ENCODE data around the gene HNRNPF. TPM values are rescaled to one million over a fixed set of nuclear protein-coding genes. Genes with fewer than 3 reads are reported as not detected.
"Not testable (repeated sequence)": the region's sequence is repeated elsewhere in the genome, so short reads cannot be mapped to it uniquely, and the experiment has no call there.

Gene HNRNPF
- total RNA-seq, result 100 to 1,000 TPM; 250 to 394 TPM

DNA sequence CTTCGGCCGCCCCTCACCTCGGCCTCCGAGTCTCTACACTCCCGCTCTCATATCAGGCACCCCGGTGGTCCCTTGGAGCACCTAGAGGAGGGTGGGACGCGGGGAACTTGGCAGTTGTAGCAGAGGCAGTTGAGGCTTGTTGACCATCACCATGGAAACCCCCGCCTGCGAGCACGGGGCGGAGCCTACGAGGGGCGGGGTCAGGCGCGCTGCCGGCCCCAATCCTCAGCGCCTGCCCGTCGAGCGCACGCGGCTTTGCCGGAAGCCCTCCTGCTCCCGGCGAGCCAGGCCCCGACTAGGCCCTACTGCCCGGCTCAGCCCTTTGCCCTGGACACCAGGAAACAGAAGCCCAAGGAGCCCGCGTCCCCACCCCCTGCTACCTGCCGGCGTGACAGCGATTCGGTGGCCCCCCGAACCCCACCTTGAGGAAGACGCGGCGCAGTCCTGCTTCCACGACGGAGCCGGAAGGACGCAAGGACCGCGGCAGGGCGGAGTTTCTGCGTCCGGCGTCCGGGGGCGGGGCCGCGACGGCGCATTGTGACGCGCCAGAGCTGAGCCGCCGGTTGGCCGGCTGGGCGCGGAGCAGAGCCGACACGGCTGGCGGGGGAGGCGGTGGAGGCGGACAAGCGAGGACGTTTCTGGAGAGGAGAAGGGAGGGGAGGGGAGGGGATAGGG is at the start of gene HNRNPF:
Gene HNRNPF, minus strand, starts transcription at position 477 of the 675 bp plus-strand sequence. CDS start 21,302 bp downstream, outside the sequence.
- H3K27ac ChIP-seq, result peak within 1 kb of the TSS; percentile 100
- no peak for TF ChIP-seq CTCF (IDR thresholded peaks at IDR 0.05)
- peak within 1 kb of the TSS; percentile 56 for H3K4me3 ChIP-seq
- H3K9ac ChIP-seq (ENCODE audit: low read depth in 2 of 2, low read length in 2 of 2), result peak within 1 kb of the TSS; percentile 97 to 98
- H3K9me3 ChIP-seq, result no peaks in the 10 kb centered on the region
- H3K4me1 ChIP-seq, result peaks cover 18% of the 10 kb centered on the region
- peak; percentile 94 for DNase-seq
- H3K36me3 ChIP-seq, result no peaks in the 10 kb centered on the region
- no peaks in the 10 kb centered on the region for H3K27me3 ChIP-seq
- intact Hi-C loops (cut with DNase I), result no loop called here

GRCh38 chr10:43458227-43458626 is 49.2 kb upstream of the HNRNPF start:
- H3K9ac ChIP-seq (ENCODE audit: low read depth in 2 of 2, low read length in 2 of 2), result no peak overlapping the region
- no peaks in the 10 kb centered on the region for H3K36me3 ChIP-seq
- H3K9me3 ChIP-seq, result no peaks in the 10 kb centered on the region
- no peak overlapping the region for H3K4me3 ChIP-seq
- no peak for TF ChIP-seq CTCF (IDR thresholded peaks at IDR 0.05)
- H3K27ac ChIP-seq, result no peak overlapping the region
- no peaks in the 10 kb centered on the region for H3K4me1 ChIP-seq
- no peaks in the 10 kb centered on the region for H3K27me3 ChIP-seq
- intact Hi-C loops (cut with DNase I), result no loop called here
- no peak for DNase-seq

DNA sequence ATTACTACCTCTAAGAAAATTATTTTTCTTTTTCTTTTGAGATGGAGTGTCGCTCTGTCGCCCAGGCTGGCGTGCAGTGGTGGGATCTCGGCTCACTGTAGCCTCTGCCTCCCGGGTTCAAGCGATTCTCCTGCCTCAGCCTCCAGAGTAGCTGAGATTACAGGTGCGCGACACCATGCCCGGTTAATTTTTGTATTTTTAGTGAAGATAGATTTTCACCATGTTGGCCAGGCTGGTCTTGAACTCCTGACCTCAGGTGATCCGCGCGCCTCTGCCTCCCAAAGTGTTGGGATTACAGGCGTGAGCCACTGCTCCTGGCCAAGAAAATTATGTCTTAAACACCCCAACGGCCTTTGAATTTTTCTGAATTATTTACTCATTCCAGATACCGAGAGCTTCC is 47.6 kb upstream of the HNRNPF start:
- H3K27me3 ChIP-seq; intact Hi-C loops (cut with DNase I); H3K4me1 ChIP-seq; H3K36me3 ChIP-seq; H3K9ac ChIP-seq (ENCODE audit: low read depth in 2 of 2, low read length in 2 of 2); DNase-seq; H3K4me3 ChIP-seq; H3K9me3 ChIP-seq: not testable (repeated sequence)
- H3K27ac ChIP-seq, result peak overlapping the region; percentile 93

DNA sequence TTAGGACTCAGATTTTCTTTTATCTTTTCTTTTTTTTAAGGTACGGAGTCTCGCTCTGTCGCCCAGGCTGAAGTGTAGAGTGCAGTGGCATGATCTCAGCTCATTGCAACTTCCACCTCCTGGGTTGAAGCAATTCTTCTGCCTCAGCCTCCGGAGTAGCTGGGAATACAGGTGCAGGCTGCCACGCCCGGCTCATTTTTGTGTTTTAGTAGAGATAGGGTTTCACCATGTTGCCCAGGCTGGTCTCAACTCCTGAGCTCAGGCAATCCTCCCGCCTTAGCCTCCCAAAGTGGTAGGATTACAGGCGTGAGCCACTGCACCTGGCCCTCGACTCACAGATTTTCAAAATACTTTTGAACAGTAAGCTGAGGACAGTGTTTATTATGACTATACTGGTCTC is 45.0 kb upstream of the HNRNPF start:
- H3K4me1 ChIP-seq; H3K9ac ChIP-seq (ENCODE audit: low read depth in 2 of 2, low read length in 2 of 2); intact Hi-C loops (cut with DNase I); H3K9me3 ChIP-seq; H3K36me3 ChIP-seq; H3K4me3 ChIP-seq; H3K27me3 ChIP-seq; DNase-seq: not testable (repeated sequence)
- H3K27ac ChIP-seq, result peak overlapping the region; percentile 93

GRCh38 chr10:43453266-43453831 is 44.4 kb upstream of the HNRNPF start:
- TF ChIP-seq CTCF (IDR thresholded peaks at IDR 0.05), result no peak
- no peaks in the 10 kb centered on the region for H3K36me3 ChIP-seq
- H3K27me3 ChIP-seq, result no peaks in the 10 kb centered on the region
- no peaks in the 10 kb centered on the region for H3K4me1 ChIP-seq
- no peak overlapping the region for H3K4me3 ChIP-seq
- H3K27ac ChIP-seq, result no peak overlapping the region
- H3K9me3 ChIP-seq, result no peaks in the 10 kb centered on the region
- DNase-seq, result no peak
- intact Hi-C loops (cut with DNase I), result no loop called here
- no peak overlapping the region for H3K9ac ChIP-seq (ENCODE audit: low read depth in 2 of 2, low read length in 2 of 2)

DNA sequence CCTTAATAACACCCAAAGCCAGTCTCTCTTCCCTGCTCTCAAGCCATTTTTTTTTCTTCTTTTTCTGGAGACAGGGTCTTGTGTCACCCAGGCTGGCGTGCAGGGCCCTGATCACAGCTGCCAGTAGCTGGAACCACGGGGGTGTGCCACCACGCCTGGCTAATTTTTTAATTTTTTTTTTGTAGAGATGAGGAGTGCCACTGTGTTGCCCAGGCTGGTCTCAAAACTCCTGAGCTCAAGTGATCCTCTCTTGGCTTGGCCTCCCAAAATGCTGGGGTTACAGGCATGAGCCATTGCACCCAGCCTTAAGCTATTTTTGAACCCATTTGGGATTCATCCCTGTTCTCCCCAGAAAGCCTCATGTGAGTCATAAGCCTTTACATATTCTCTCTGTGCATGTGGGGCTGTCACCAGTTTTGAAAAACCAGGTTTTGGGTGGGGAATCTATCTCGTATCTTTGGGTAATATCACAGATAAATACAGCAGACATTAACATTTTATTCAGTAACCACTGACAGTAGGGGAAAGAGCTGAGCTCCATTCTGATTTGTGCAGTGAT is 43.4 kb upstream of the HNRNPF start:
- intact Hi-C loops (cut with DNase I), result no loop called here
- no peak for DNase-seq
- Histone ChIP-seq H3K27ac (peak overlapping the region; percentile 44), H3K36me3 (no peaks in the 10 kb centered on the region), H3K4me1 (no peaks in the 10 kb centered on the region), H3K9ac (ENCODE audit: low read depth in 2 of 2, low read length in 2 of 2) (no peak overlapping the region), H3K9me3 (no peaks in the 10 kb centered on the region), H3K4me3 (no peak overlapping the region), H3K27me3 (no peaks in the 10 kb centered on the region)
- no peak for TF ChIP-seq CTCF (IDR thresholded peaks at IDR 0.05)

All from colonic mucosa (tissue), 4 donors.